SK-N-SH (cell line): Measurements from ENCODE around the gene SORBS2. TPM values are rescaled to one million over a fixed set of nuclear protein-coding genes. Genes with fewer than 3 reads are reported as not detected.

Experiments used
- CTCF ChIA-PET: fragments of 300-600, 350-600 bp; formaldehyde crosslinking; extraction: SDS; loops from one replicate; lab custom pipeline; 2021; lab: Yijun Ruan, JAX
- POLR2A ChIA-PET: fragments of 350-600 bp; sonication (Branson Sonifier 250); formaldehyde crosslinking; extraction: SDS; loops from one replicate; lab custom pipeline; 2020; ENCODE audit warnings: antibody characterized with exemption, inconsistent platforms; lab: Yijun Ruan, JAX
- DNase-seq: peaks from one replicate; pipeline ENCODE4 v3.0.0; 2012
- H2AFZ ChIP-seq: fragments of 200-600 bp; sonication (generic); 2 replicates; pipeline ENCODE4 v1.8.1; 2016; ENCODE audit warnings: antibody characterized with exemption, mild to moderate bottlenecking, low read depth
- H3F3A ChIP-seq: fragments of 200-600 bp; sonication (generic); replicated peaks from 2 replicates; pipeline ENCODE3; 2016; ENCODE audit warnings: antibody characterized with exemption, mild to moderate bottlenecking; ENCODE audit not compliant: insufficient read depth
- H3K27ac ChIP-seq, 2 experiments: fragments of 200-500 bp in 1 of 2; fragments of 200-600 bp in 1 of 2; sonication (Bioruptor generic) in 1 of 2; sonication (generic), shearing (Covaris generic) in 1 of 2; 2 replicates each; pipeline versions ENCODE4 v1.5.1 to v1.6.1; 2014 to 2016; ENCODE audit warnings: low read depth in 2 of 2, inconsistent platforms in 1 of 2, low read length in 1 of 2, mild to moderate bottlenecking in 1 of 2, mixed read lengths in 1 of 2
- H3K27me3 ChIP-seq: fragments of 200-600 bp; sonication (generic), shearing (Covaris generic); 2 replicates; pipeline ENCODE4 v1.6.1; 2016; ENCODE audit warnings: mixed run types; ENCODE audit not compliant: insufficient read depth
- H3K36me3 ChIP-seq, 2 experiments: fragments of 200-500 bp in 1 of 2; fragments of 200-600 bp in 1 of 2; sonication (Bioruptor generic) in 1 of 2; sonication (generic) in 1 of 2; replicated peaks in 1 of 2; 2 replicates each; pipeline versions ENCODE3 to v1.5.1; 2014 to 2016; ENCODE audit warnings: low read length in 1 of 2, mild to moderate bottlenecking in 1 of 2; ENCODE audit not compliant: insufficient read depth in 2 of 2, control insufficient read depth in 1 of 2
- H3K4me1 ChIP-seq, 2 experiments: fragments of 200-500 bp in 1 of 2; fragments of 200-600 bp in 1 of 2; sonication (Bioruptor generic) in 1 of 2; sonication (generic), shearing (Covaris generic) in 1 of 2; 2 replicates each; pipeline versions ENCODE4 v1.5.1 to v1.6.1; 2014 to 2016; ENCODE audit warnings: low read depth in 1 of 2, low read length in 1 of 2, mixed run types in 1 of 2; ENCODE audit not compliant: insufficient read depth in 2 of 2, control insufficient read depth in 1 of 2
- H3K4me2 ChIP-seq: fragments of 200-600 bp; sonication (generic), shearing (Covaris generic); 2 replicates; pipeline ENCODE4 v1.6.1; 2017; ENCODE audit warnings: mixed run types
- H3K4me3 ChIP-seq, 2 experiments: fragments of 200-500 bp in 1 of 2; fragments of 200-600 bp in 1 of 2; sonication (Bioruptor generic) in 1 of 2; sonication (generic), shearing (Covaris generic) in 1 of 2; 2 replicates each; pipeline versions ENCODE4 v1.5.1 to v1.8.1; 2014 to 2016; ENCODE audit warnings: low read depth in 2 of 2, inconsistent platforms in 1 of 2, low read length in 1 of 2, mild to moderate bottlenecking in 1 of 2, mixed read lengths in 1 of 2, moderate library complexity in 1 of 2
- H3K79me2 ChIP-seq: fragments of 200-600 bp; sonication (generic); 2 replicates; pipeline ENCODE4 v1.8.1; 2017; ENCODE audit warnings: mild to moderate bottlenecking; ENCODE audit not compliant: insufficient read depth
- H3K9ac ChIP-seq: fragments of 200-600 bp; sonication (generic); 2 replicates; pipeline ENCODE4 v1.6.1; 2017; ENCODE audit warnings: mixed run types
- H3K9me2 ChIP-seq: fragments of 200-600 bp; sonication (generic); 2 replicates; pipeline ENCODE4 v1.6.1; 2017; ENCODE audit warnings: mixed run types
- H3K9me3 ChIP-seq: fragments of 200-600 bp; sonication (generic); 2 replicates; pipeline ENCODE4 v1.6.1; 2017; ENCODE audit warnings: mixed run types, mild to moderate bottlenecking, moderate library complexity
- H4K20me1 ChIP-seq: fragments of 200-600 bp; sonication (generic); 2 replicates; pipeline ENCODE4 v1.6.1; 2017; ENCODE audit warnings: mild to moderate bottlenecking, mixed run types; ENCODE audit not compliant: insufficient read depth
- CTCF ChIP-seq: fragments of 200-600 bp; sonication (generic); IDR thresholded peaks from 2 replicates; pipeline ENCODE4 v1.6.1; 2017; ENCODE audit warnings: antibody characterized with exemption, mild to moderate bottlenecking, moderate library complexity
- ELF1 ChIP-seq: IDR thresholded peaks from 2 replicates; pipeline ENCODE4 v1.4.0; 2012
- EP300 ChIP-seq, 2 experiments: IDR thresholded peaks; 2 replicates each; pipeline versions ENCODE4 v1.4.0 to v1.6.1; 2012; ENCODE audit warnings: borderline replicate concordance in 1 of 2, low read depth in 1 of 2, low read length in 1 of 2
- EZH2phosphoT487 ChIP-seq: fragments of 200-600 bp; sonication (generic); IDR thresholded peaks from 2 replicates; pipeline ENCODE4 v1.6.1; 2017; ENCODE audit warnings: low read depth, mixed run types, mild to moderate bottlenecking, antibody characterized with exemption, moderate library complexity, borderline replicate concordance
- IRF3 ChIP-seq: fragments of 150-350 bp; IDR thresholded peaks from 2 replicates; pipeline ENCODE4 v1.6.1; 2016; ENCODE audit warnings: mild to moderate bottlenecking, low read depth, low read length
- MEF2A ChIP-seq: IDR thresholded peaks from 2 replicates; pipeline ENCODE4 v1.4.0; 2012; ENCODE audit warnings: low read depth, borderline replicate concordance
- NFIC ChIP-seq: IDR thresholded peaks from 2 replicates; pipeline ENCODE4 v1.4.0; 2012; ENCODE audit warnings: borderline replicate concordance
- NRF1 ChIP-seq: IDR thresholded peaks from 2 replicates; pipeline ENCODE4 v1.6.1; 2012; ENCODE audit warnings: low read depth, mild to moderate bottlenecking, low read length
- POLR2AphosphoS5 ChIP-seq: IDR thresholded peaks from 2 replicates; pipeline ENCODE4 v1.6.1; 2012; ENCODE audit warnings: low read depth, low read length
- RAD21 ChIP-seq: IDR thresholded peaks from 2 replicates; pipeline ENCODE4 v1.6.1; 2012; ENCODE audit warnings: mild to moderate bottlenecking, low read length
- RCOR1 ChIP-seq: fragments of 150-350 bp; IDR thresholded peaks from 2 replicates; pipeline ENCODE4 v1.6.1; 2017; ENCODE audit warnings: antibody characterized with exemption, low read length
- RFX5 ChIP-seq: IDR thresholded peaks from 2 replicates; pipeline ENCODE4 v1.6.1; 2012; ENCODE audit warnings: mild to moderate bottlenecking, improper control_type of control experiment, low read length
- TAF1 ChIP-seq: IDR thresholded peaks from 2 replicates; pipeline ENCODE4 v1.6.1; 2012; ENCODE audit warnings: low read depth, mild to moderate bottlenecking, low read length, moderate library complexity, borderline replicate concordance
- TEAD4 ChIP-seq: IDR thresholded peaks from 2 replicates; pipeline ENCODE4 v1.4.0; 2012; ENCODE audit warnings: mild to moderate bottlenecking, borderline replicate concordance; ENCODE audit not compliant: insufficient read depth
- ZBTB33 ChIP-seq: IDR thresholded peaks from 2 replicates; pipeline ENCODE4 v1.4.0; 2012; ENCODE audit warnings: low read depth, borderline replicate concordance
- WGBS: methylation state at CpG from one replicate; pipeline ENCODE4 v1.1.6; 2017; ENCODE audit warnings: low lambda C conversion rate; 5-methylcytosine and 5-hydroxymethylcytosine counted together
- polyA plus RNA-seq, 3 experiments: library from polyadenylated mRNA; depleted of rRNA; stranded (reverse); fragments of >200 nt; gene quantifications; 2 replicates each; pipeline ENCODE4 v1.2.3, GENCODE V29; 2012

The SORBS2 gene
- polyA plus RNA-seq, 1 of the 3 experiments (the other 2 are of a cell fraction): 2.5 TPM

GRCh38 chr4:185683896-185684295 is 128.1 kb downstream of the SORBS2 start:
- Histone ChIP-seq H3K9me3 (no peaks in the 10 kb centered on the region), H3F3A (peaks cover 6% of the 10 kb centered on the region), H3K27me3 (no peaks in the 10 kb centered on the region), H4K20me1 (no peaks in the 10 kb centered on the region), H3K4me3 (no peak overlapping the region), H3K9ac (no peak overlapping the region), H3K79me2 (no peaks in the 10 kb centered on the region), H3K4me2 (no peak overlapping the region), H3K9me2 (no peaks in the 10 kb centered on the region), H3K4me1 (no peaks in the 10 kb centered on the region; a peak in 2 of 4 replicates), H3K27ac (no peak overlapping the region), H2AFZ (no peak overlapping the region), H3K36me3 (no peaks in the 10 kb centered on the region)
- no peak for TF ChIP-seq TAF1
- TF ChIP-seq POLR2AphosphoS5: no peak
- TF ChIP-seq NFIC: no peak
- TF ChIP-seq ZBTB33: no peak
- no peak for TF ChIP-seq RAD21
- TF ChIP-seq NRF1: no peak
- TF ChIP-seq RFX5: no peak
- no peak for TF ChIP-seq IRF3
- no peak for TF ChIP-seq TEAD4
- no peak for TF ChIP-seq RCOR1
- no peak for TF ChIP-seq EP300 (IDR thresholded peaks at IDR 0.05; ENCODE audit: borderline replicate concordance in 1 of 2, low read depth in 1 of 2, low read length in 1 of 2)
- TF ChIP-seq CTCF: no peak
- no peak for TF ChIP-seq EZH2phosphoT487
- no peak for TF ChIP-seq ELF1
- TF ChIP-seq MEF2A: no peak
- 58% methylated on average over 2 of the region's 2 CpGs for WGBS
- ChIA-PET CTCF (no interaction called here), POLR2A (no interaction called here)
- no peak for DNase-seq
